NCI-H1048 (cell line): Measurements from ENCODE around the gene TTI1.
A peak's percentile ranks its signal among the peaks of the same experiment; 100 is the strongest.

Experiments used
- DNase-seq: peaks from one replicate; lab custom pipeline; 2025; lab: John Stamatoyannopoulos, UW

The TTI1 gene

GRCh38 chr20:38033330-38034107 is at the start of gene TTI1, which contains the start of gene RPRD1B:
TTI1 (minus strand) TSS chr20:38033456; CDS start chr20:38013816, 19,640 bp downstream.
RPRD1B (plus strand) TSS chr20:38033746; CDS start chr20:38033948, 202 bp downstream.
- peak; percentile 76 for DNase-seq

DNA sequence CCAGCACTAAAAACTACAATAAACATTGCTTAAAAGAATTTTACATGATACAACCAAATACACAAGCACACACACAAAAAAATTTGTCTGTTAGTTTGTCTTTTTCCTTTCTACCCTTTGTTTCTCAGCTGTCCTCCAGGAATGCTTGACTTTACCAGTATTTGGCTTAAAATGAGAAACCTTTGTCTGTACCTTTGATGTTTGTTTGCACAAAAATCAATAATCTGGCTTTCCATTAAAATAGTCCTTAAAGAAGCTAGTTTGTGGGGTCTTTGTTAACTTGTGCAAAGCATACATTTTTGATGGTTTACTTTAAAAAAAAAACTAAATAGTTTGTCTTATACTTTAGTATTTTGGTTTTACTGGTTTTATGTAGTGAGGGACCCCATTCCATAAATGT is 49.6 kb upstream of the TTI1 start:
- no peak for DNase-seq

DNA sequence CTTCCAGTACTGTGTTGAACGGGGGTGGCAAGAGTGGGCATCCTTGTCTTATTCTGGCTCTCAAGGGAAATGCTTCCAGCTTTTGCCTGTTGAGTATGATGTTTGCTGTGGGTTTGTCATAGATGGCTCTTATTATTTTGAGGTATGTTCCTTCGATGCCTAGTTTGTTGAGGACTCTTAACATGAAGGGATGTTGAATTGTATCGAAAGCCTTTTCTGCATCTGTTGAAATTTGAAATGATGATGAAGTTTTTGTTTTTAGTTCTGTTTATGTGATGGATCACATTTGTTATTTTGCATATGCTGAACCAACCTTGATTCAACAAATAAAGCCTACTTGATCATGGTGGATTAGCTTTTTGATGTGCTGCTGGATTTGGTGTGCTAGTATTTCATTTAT is 48.3 kb upstream of the TTI1 start:
- no peak for DNase-seq

DNA sequence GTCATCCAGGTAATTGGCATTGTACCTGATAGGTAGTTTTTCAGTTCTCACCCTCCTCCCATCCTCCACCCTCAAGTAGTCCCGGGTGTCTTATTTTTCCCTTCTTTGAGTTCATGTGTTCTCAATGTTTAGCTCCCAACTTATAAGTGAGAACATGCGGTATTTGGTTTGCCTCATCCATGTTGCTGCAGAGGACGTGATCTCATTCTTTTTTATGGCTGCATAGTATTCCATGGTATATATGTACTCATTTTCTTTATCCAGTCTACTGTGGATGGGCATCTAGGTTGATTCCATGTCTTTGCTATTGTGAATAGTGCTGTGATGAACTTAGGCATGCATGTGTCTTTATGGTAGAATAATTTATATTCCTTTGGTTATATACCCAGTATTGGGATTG is 46.1 kb upstream of the TTI1 start:
- no peak for DNase-seq

GRCh38 chr20:38078084-38078483 is 44.8 kb upstream of the TTI1 start:
- no peak for DNase-seq

DNA sequence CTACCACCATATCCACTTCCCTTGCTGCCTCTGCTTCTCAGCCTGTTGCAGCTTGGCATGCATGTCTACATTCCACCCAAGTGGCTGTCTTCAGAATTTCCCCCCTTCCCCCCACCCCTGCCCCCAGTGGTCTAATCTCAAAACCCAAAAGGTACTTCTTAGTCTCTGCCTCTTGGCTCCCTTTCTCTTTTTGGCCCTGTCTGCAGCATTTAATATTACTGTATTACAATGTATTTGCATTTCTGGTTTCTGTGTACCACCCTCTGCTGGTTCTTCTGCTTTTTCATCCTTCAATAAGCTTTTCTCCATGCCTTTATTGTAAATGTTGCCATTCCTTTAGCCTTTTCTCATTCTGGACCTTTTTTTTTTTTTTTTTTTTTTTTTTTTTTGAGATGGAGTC is 43.3 kb upstream of the TTI1 start:
- no peak for DNase-seq

GRCh38 chr20:38075161-38075998 is 42.1 kb upstream of the TTI1 start:
- no peak for DNase-seq

DNA sequence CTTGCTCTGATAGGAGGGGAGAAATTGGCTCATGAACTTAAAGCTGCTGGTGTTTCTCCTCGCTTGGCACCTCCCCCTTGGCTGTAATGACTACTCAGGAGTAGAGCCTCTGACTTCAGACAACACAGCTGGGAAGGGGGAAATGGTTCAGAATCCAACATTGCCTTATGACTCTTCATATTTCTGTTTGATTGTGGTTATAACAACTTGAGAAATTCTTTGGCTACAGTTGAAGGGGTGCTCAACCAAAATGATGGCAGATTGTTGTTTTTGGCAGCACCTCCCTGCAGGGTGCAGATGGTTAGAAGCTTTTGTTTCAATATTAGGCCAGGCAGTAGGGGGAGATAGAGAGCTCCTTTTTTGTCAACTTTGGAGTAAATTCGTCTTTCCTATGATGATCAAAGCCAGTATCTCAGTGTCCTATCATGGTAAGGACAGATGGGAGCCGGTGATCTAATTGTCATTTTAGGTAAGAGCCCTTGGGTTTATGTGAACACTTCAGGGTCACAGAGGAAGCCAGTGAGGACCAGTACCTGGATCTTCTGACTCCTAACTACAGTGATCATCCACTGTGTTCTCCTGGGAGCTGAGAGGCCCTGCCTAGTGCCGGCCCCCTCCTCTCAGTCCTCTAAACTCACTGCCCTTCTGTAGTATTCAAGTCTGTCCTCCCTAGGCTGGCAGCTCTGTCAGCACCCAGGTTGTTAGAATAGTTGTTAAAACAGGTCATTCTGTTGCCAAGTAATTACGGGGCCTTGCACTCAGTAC is 40.2 kb upstream of the TTI1 start:
- DNase-seq, result peak; percentile 10

DNA sequence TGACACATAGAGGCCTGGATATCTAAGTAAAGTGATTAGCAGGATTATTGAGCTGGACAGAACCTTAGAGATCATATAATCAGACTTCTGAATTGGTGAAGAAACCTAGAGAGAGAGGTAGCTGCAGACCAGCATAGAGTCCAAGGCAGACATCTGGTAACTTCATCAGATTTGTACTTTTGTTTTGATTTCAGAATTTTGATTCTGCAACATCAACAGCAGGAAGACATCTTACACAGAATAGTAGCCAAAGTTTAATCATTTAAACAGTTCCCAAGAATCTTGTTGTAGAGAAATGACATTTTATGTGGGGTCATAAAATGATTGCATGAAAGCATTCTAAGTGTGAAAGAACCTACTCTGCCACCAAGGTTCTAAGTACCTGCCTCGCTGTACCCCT is 39.6 kb upstream of the TTI1 start:
- DNase-seq, result no peak

- DNase-seq, result no peak
These were observed 34.6 kb upstream of the TTI1 start for GRCh38 chr20:38067717-38068365.

DNA sequence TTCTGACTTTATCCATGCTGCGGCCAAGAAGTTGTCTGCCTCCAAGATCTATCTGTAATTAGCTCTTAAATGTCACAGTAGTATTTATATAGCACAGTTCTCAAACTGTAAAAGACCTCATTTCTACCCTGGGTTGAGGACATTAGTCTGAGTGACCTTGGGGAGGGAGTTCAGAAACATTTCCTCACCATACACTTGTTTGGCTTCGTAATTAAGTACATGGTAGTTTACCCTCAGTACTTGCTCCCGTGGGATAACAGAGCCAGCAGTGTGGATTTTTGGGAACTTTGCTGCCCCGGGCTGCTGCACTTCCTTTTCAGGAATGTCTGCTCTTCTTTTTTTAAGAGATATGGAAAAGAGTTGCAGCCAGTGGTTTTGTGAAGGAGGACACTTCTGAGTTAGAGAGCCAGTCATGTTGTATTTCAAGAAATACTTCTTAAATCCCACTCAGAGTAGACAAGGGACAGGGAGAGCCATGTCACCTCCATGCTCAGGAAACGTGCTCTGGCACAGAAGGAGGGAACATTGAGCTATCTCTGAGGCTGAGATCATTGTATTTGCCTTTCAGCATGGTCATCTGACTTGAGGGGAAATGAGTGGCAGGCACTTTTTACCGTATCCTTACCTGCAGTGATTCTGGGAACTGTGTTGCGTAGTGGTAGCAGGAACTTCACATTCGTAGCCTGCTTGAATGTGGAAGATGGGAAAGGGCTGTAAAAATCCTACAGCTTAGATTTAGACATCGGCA is 33.9 kb upstream of the TTI1 start:
- DNase-seq, result no peak

DNA sequence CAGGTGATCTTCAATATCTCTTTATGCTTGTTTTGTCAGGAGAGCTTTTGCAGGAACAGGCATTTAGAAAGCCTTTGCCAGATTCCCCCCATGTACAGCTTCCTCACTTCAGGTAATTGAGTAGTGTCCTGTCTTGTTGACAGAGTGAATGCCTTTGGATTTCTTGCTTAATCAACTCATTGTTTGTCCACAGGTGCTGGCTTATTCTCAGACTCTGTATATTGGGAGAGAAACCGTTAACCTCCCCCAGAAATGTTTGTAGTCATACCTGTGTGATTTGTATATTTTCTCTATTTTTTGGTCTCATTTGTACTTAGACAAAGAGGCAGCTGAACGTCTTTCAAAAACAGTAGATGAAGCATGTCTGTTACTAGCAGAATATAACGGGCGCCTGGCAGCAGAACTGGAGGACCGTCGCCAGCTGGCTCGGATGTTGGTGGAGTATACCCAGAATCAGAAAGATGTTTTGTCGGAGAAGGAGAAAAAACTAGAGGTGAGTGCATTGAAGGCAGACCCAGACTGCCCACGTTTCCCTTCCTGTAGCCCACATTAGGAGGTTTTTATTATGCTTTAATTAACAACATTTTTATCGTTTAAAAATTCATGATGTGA is 32.6 kb upstream of the TTI1 start:
- no peak for DNase-seq

GRCh38 chr20:38063911-38064530 is 30.8 kb upstream of the TTI1 start:
- no peak for DNase-seq

DNA sequence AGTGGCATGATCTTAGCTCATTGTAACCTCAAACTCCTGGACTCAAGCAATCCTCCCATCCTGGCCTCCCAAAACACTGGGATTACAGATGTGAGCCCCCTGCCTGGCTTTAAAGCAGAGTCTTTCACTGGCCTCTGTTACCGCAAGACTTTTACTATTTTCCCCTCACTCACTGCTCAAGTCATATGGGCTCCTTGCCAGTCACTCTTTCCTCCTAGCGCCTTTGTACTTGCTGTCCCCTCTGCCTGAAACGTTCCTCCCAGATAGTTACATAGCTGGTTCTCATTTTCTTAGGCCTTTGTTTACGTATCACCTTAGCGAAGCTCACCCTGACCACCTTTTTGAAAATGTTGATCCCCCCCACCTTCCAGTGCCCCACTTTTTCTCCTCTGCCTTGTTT is 29.6 kb upstream of the TTI1 start:
- no peak for DNase-seq

GRCh38 chr20:38061109-38061508 is 27.9 kb upstream of the TTI1 start:
- no peak for DNase-seq

GRCh38 chr20:38060536-38060935 is 27.3 kb upstream of the TTI1 start:
- no peak for DNase-seq

DNA sequence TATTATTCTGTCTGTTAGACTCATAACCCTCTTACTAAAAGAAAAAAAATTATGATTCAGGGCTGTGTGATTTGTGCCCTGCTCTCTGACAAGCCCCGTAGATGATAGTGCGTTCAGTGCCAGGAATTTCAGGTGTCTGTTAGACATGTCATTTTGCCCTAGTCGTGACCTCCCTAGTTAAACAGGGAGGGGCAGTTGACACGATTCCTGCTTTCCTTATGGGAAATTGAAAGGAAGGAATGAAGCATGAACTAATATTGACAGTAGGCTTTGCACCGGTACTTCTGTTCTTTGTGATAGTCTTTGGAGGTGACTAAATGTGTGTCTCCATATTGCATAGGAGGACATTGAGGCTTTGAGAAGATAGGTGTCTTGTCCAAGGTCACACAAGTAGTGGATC is 26.6 kb upstream of the TTI1 start:
- DNase-seq, result no peak

DNA sequence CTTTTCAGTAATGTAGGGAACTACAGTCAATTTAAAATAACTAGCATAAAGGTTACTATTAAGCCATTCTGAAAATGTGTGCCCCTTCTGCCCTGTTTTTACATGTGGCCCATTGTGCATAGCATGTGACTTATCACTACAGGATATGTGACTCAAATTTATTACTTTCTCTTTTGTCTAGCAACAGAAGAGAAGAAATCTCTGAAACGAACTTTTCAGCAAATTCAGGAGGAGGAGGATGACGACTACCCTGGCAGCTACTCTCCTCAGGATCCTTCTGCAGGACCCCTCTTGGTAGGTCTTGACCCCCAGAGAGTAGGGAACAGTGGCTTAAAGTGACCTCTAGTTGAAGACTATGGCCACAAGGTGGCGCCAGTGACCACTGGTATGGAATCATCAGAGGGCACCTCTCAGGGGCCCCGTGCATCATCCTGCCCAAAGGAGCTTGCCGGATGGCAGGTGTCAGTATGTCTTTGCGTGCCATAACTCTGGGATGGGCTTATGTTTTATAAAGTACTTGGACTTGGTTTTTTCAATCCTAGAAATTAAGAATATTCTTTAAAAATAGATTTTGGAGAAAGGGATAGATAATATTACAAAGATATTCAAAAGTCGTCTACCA is 24.2 kb upstream of the TTI1 start:
- peak; percentile 25 for DNase-seq

DNA sequence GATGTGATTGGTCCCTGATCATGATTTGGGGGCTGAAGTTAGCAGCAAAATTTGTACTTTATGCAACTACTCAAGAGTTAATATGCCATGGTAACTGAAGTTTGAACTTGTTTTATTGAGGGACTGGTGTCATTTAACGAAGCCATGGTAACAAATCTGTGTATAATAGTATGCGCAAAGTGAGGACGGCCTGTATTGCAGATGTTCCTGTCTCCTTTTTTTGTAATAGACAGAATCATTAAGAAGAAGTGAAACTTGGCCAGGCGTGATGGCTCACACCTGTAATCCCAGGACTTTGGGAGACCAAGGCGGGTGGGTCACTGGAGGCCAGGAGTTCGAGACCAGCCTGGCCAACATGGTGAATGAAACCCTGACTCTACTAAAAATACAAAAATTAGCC is 22.6 kb upstream of the TTI1 start:
- DNase-seq, result no peak

- no peak for DNase-seq
These were observed 22.0 kb upstream of the TTI1 start for GRCh38 chr20:38055294-38055693.
